Transverse colon (tissue), 4 donors: Measurements from ENCODE around the gene TRIP11. TPM values are rescaled to one million over a fixed set of nuclear protein-coding genes. Genes with fewer than 3 reads are reported as not detected.

Experiments used
- DNase-seq: peaks from one replicate; pipeline ENCODE4 v3.0.0-alpha.2; 2019
- H3K27ac ChIP-seq, 4 donors: fragments of 200-600 bp; sonication (generic); 2 replicates each; pipeline ENCODE4 v1.5.1; 2016 to 2018; ENCODE audit warnings: inconsistent platforms in 4 of 4
- H3K27me3 ChIP-seq: fragments of 200-600 bp; sonication (generic); 2 replicates; pipeline ENCODE4 v1.5.1; 2017; ENCODE audit warnings: inconsistent platforms
- H3K36me3 ChIP-seq, 4 donors: fragments of 200-600 bp; sonication (generic); 2 replicates each; pipeline ENCODE4 v1.5.1; 2017 to 2019; ENCODE audit warnings: inconsistent platforms in 4 of 4
- H3K4me1 ChIP-seq, 4 donors: fragments of 200-600 bp; sonication (generic); 2 replicates each; pipeline ENCODE4 v1.5.1; 2017 to 2020; ENCODE audit warnings: inconsistent platforms in 4 of 4
- H3K4me3 ChIP-seq, 4 donors: fragments of 200-600 bp; sonication (generic); 1 replicate in 1 of 4; 2 replicates in 3 of 4; pipeline versions ENCODE4 v1.5.1 to v1.6.1; 2017 to 2019; ENCODE audit warnings: inconsistent platforms in 4 of 4
- H3K9me3 ChIP-seq, 2 donors: fragments of 200-600 bp; sonication (generic); 2 replicates each; pipeline ENCODE4 v1.5.1; 2017 to 2019; ENCODE audit warnings: inconsistent platforms in 2 of 2
- CTCF ChIP-seq, 5 experiments: fragments of 200-600 bp in 3 of 5; fragments of 450-650 bp in 2 of 5; sonication (generic) in 3 of 5; IDR thresholded peaks; 1 replicate in 2 of 5; 2 replicates in 3 of 5; pipeline ENCODE4 v1.5.1; 2016 to 2017; ENCODE audit warnings: antibody characterized with exemption in 5 of 5, inconsistent platforms in 3 of 5, mild to moderate bottlenecking in 2 of 5, moderate library complexity in 1 of 5
- EP300 ChIP-seq: sonication (generic); formaldehyde crosslinking; IDR thresholded peaks from one replicate; pipeline ENCODE4 v1.6.1; 2017; ENCODE audit warnings: antibody characterized with exemption, low read depth
- POLR2A ChIP-seq: fragments of 450-650 bp; IDR thresholded peaks from one replicate; pipeline ENCODE4 v1.6.1; 2016; ENCODE audit warnings: antibody characterized with exemption, mild to moderate bottlenecking, moderate library complexity
- POLR2AphosphoS5 ChIP-seq, 3 donors: sonication (generic); formaldehyde crosslinking; IDR thresholded peaks; one replicate each; pipeline ENCODE4 v1.6.1; 2016; ENCODE audit warnings: antibody characterized with exemption in 3 of 3
- WGBS, 2 donors: methylation state at CpG; one replicate each; pipeline ENCODE4 v1.1.5; 2018; ENCODE audit warnings: low coverage in 1 of 2; 5-methylcytosine and 5-hydroxymethylcytosine counted together
- in situ Hi-C, 4 donors: fragments of 200-750 bp; cut with MboI; loops; one replicate each; pipeline versions ENCODE4 v1.15.0 to v1.15.1; 2017; ENCODE audit warnings: low sequenced_read_pairs in 3 of 4, low pct_ligation_motif_present in 1 of 4, low pct_unique_long_range_greater_than_20kb in 1 of 4
- intact Hi-C: fragments of 100-400 bp; cut with DNase I; formaldehyde crosslinking; loops from one replicate; pipeline ENCODE4 v1.15.1; 2023; ENCODE audit warnings: low total_unique reads
- total RNA-seq, 4 donors: library from RNA; depleted of rRNA; stranded (reverse); fragments of >200 nt; gene quantifications; one replicate each; pipeline ENCODE4 v1.1.0, GENCODE V29; 2016

The TRIP11 gene
- total RNA-seq, 4 donors from 2014 or later = 14.2 to 45.6 (median 34.1) TPM

- in situ Hi-C loops = no loop called here
- DNase-seq = no peak
- intact Hi-C loops = no loop called here
- H3K4me3 ChIP-seq = no peak overlapping the region
- no peaks in the 10 kb centered on the region for H3K9me3 ChIP-seq
- no peaks in the 10 kb centered on the region for H3K36me3 ChIP-seq
- no peaks in the 10 kb centered on the region for H3K27me3 ChIP-seq
- TF ChIP-seq EP300 = no peak
- no peak for TF ChIP-seq CTCF (IDR thresholded peaks at IDR 0.05)
- TF ChIP-seq POLR2AphosphoS5 (IDR thresholded peaks at IDR 0.05) = no peak
- no peak for TF ChIP-seq POLR2A
- H3K27ac ChIP-seq = peak overlapping the region in 1 of 4 donors; percentile 5
- WGBS, 2 donors = 75 to 80% methylated on average over 8 of the region's 8 CpGs
- H3K4me1 ChIP-seq = peaks cover 0 to 2% (median 0%) of the 10 kb centered on the region in 4 donors
Observed at GRCh38 chr14:91934554-91935285, 105.1 kb downstream of the TRIP11 start.

GRCh38 chr14:91931478-91932088 lies 108.3 kb downstream of the TRIP11 start:
- Histone ChIP-seq H3K36me3 (no peaks in the 10 kb centered on the region), H3K27ac (no peak overlapping the region), H3K4me3 (no peak overlapping the region), H3K9me3 (no peaks in the 10 kb centered on the region), H3K27me3 (no peaks in the 10 kb centered on the region), H3K4me1 (peaks cover 0 to 4% (median 0%) of the 10 kb centered on the region in 4 donors)
- WGBS, 2 donors = 91 to 100% methylated on average over 1 to 11 of the region's 11 CpGs
- in situ Hi-C loops = no loop called here
- DNase-seq = no peak
- TF ChIP-seq CTCF (IDR thresholded peaks at IDR 0.05) = no peak
- no peak for TF ChIP-seq POLR2AphosphoS5 (IDR thresholded peaks at IDR 0.05)
- no peak for TF ChIP-seq POLR2A
- TF ChIP-seq EP300 = no peak
- intact Hi-C loops = no loop called here

DNA sequence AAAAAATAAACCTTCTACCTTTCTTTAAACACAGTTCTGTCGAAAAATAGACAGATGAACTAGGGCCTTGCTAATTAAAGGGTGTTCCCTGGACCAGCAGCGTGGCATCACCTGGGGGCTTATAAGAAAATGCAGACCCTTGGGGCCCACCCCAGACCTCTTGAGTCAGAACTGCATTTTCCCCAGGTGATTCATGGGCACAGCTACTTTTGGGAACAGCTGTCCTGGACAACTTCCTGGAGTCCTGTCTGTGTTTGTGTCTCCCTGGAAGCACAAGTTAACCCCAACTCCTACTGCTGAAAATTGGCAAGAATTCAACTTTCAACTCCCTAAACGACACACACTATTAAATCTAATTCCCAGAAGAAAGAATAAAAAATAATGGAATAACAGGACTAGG lies 110.2 kb downstream of the TRIP11 start:
- no peak for DNase-seq
- Histone ChIP-seq H3K27ac (no peak overlapping the region), H3K9me3 (no peaks in the 10 kb centered on the region), H3K4me1 (peaks cover 0 to 4% (median 0%) of the 10 kb centered on the region in 4 donors), H3K4me3 (no peak overlapping the region), H3K27me3 (no peaks in the 10 kb centered on the region), H3K36me3 (no peaks in the 10 kb centered on the region)
- in situ Hi-C loops (no loop called here), intact Hi-C loops (no loop called here)
- 58 to 62% methylated on average over 3 of the region's 3 CpGs for WGBS, 2 donors
- no peak for TF ChIP-seq CTCF (IDR thresholded peaks at IDR 0.05)
- TF ChIP-seq POLR2AphosphoS5 (IDR thresholded peaks at IDR 0.05) = no peak
- TF ChIP-seq EP300 = no peak
- TF ChIP-seq POLR2A = no peak

- H3K27ac ChIP-seq = no peak overlapping the region
- no peak for TF ChIP-seq POLR2AphosphoS5 (IDR thresholded peaks at IDR 0.05)
- no peak for TF ChIP-seq POLR2A
- no peak for TF ChIP-seq EP300
- no peak for TF ChIP-seq CTCF (IDR thresholded peaks at IDR 0.05)
- in situ Hi-C loops = no loop called here
- DNase-seq = no peak
- WGBS, 2 donors = 76 to 100% methylated on average over 1 to 5 of the region's 5 CpGs
- intact Hi-C loops = no loop called here
- no peaks in the 10 kb centered on the region for H3K27me3 ChIP-seq
- no peaks in the 10 kb centered on the region for H3K9me3 ChIP-seq
- peaks cover 0 to 4% (median 0%) of the 10 kb centered on the region in 4 donors for H3K4me1 ChIP-seq
- H3K4me3 ChIP-seq = no peak overlapping the region
- no peaks in the 10 kb centered on the region for H3K36me3 ChIP-seq
Observed at GRCh38 chr14:91927800-91928199, 112.1 kb downstream of the TRIP11 start.
